Skin epidermis (tissue), 12 donors: ENCODE measurements around the gene KCNK3.
"Not testable (repeated sequence)": the region's sequence is repeated elsewhere in the genome, so short reads cannot be mapped to it uniquely, and the experiment has no call there.

ENCODE experiments used
- H3K27ac ChIP-seq, 21 experiments: fragments of 200-600 bp; sonication (generic) in 11 of 21; one replicate each; pipeline ENCODE4 v1.5.0; 2020; ENCODE audit warnings: mild to moderate bottlenecking in 3 of 21, inconsistent platforms in 2 of 21, moderate library complexity in 2 of 21
- H3K4me3 ChIP-seq, 7 experiments: fragments of 200-600 bp; sonication (generic) in 2 of 7; one replicate each; pipeline ENCODE4 v1.5.0; 2020; ENCODE audit warnings: inconsistent platforms in 2 of 7, mild to moderate bottlenecking in 2 of 7, moderate library complexity in 1 of 7

Gene KCNK3

DNA sequence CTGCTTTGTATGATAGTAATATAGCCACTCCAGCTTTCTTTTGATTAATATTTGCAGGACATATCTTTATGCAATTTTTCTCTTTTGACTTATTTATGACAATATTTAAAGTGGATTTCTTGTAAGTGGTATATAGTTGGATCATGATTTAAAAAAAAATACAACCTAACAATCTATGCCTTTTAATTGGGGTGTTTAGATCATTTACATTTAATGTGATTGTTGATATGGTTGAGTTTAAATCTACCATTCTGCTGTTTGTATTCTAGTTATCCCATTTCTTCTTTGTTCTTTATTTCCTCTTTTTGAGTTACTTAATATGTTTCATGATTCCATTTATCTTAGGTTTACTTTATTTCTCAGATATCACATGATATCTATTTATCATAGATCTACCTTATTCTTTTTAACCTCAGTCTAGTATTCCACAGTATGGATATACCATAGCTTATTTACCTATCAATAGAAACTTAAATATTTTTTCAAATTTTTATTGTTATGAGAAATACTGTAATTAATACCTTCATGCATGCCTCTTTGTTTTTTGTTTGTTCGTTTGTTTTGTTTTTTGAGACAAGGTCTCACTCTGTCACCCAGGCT is 32.1 kb upstream of the KCNK3 start:
- Histone ChIP-seq H3K4me3 (no peak overlapping the region), H3K27ac (no peak overlapping the region)

DNA sequence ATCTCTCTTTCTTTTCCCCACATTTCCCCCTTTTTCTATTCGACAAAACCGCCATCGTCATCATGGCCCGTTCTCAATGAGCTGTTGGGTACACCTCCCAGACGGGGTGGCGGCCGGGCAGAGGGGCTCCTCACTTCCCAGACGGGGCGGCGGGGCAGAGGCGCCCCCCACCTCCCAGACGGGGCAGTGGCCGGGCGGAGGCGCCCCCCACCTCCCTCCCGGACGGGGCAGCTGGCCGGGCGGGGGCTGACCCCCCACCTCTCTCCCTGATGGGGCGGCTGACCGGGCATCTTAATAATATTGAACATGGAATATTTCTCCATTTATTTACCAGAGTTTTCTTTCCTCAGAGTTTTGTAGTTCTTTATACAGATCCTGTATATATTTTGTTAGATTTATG is 27.2 kb upstream of the KCNK3 start:
- not testable (repeated sequence) for H3K27ac ChIP-seq, H3K4me3 ChIP-seq

DNA sequence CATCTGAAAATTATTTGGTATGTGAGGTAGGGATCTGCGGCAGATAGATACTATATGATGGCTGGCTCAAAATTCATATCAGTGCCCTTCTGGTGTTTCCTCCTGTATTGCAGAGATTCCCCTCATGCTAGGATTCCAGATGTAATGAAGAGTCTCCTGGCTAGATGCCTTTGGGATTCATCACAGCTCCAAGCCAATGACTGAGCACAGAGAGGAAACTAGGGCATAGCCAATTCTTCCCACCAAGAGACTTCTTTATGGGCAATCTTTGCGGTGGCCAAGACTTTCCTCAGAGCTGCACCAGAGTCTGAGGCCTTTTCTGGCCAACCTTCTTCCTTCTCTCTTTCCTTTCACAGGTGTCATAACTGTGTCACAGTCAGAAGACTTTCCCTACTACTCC is 25.9 kb upstream of the KCNK3 start:
- no peak overlapping the region for H3K27ac ChIP-seq
- H3K4me3 ChIP-seq: no peak overlapping the region

DNA sequence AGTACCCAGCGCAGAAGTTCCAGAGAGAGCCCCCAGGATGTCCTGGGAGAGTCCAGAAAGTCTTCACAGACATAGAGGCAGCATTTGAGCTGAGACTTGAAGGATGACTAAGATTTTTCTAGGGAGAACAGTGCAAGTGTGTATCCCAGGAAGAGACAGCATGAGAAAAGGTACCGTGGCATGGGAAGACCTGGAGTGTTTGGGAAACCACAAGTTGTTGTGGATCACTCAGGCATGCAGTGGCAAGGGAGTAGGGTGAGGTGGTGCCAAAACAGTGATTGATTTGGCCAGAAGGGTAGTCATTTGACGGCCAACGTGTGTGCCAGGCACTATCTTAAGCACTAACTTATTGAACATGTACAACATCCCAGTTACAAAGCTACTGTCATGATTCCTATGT is 24.5 kb upstream of the KCNK3 start:
- H3K4me3 ChIP-seq: no peak overlapping the region

DNA sequence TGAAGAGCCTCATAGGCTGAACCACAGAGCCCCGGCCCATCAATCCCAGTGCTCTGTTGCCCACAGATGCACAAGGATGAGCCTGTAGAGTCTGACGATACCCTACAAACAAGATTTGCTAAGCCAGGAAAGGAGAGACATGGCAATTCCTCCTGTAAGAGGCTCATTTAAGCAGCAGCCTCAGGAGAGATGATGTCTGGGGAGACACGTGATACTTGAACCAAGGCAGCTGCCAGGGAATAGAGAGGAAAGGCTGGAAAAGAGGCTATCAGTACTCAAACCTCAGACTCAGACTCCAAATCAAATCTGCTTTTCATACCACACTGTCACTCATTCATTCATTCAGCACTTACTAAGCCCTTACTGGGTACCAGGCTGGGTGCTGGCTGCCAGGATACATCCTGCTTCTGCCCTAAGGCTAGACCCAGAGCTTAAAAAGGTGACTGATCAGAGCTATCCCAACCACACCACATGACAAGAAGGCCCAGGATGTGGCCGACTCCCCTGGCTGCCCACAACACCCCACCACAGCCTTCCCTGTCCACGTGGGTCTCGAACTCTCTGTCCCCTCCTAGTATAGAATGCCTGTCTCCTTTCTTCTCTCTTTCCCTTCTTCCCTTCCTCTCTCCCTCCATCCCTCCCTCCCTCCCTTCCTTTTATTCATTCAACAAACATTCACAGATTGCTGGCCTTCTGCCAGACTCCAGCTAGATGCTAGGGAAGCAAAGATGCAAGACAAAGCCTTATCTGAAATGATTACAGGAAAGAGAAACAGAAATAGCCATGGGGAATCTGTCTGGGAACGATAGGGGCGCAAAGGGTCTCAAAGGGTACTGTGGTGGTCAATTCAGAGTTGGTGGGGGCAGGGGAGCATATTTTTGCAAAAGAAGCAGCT is 23.4 kb upstream of the KCNK3 start:
- Histone ChIP-seq H3K27ac (no peak overlapping the region), H3K4me3 (no peak overlapping the region)

More for the DNA sequence above, 24.5 kb upstream of the KCNK3 start:
- H3K27ac ChIP-seq: no peak overlapping the region

DNA sequence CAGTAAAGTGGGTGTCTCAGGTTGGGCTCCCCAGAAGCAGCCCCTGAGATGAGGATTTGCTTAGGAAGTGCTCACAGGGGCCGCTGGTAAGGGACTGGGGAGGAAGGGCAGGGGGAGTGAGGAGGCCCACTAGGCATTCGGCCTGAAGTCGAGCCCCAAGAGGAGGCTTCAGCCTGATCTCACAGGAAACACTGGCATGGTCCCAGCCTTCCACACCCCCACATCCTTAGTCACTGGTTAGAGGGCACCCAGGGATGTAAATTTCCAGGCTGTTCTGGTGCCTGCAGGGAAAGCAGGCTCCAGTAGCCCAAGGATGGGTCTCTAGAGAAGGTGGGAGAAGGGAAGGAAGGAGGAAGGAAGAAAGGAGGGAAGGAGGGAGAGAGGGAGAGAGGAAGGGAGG is 22.4 kb upstream of the KCNK3 start:
- no peak overlapping the region for H3K27ac ChIP-seq

DNA sequence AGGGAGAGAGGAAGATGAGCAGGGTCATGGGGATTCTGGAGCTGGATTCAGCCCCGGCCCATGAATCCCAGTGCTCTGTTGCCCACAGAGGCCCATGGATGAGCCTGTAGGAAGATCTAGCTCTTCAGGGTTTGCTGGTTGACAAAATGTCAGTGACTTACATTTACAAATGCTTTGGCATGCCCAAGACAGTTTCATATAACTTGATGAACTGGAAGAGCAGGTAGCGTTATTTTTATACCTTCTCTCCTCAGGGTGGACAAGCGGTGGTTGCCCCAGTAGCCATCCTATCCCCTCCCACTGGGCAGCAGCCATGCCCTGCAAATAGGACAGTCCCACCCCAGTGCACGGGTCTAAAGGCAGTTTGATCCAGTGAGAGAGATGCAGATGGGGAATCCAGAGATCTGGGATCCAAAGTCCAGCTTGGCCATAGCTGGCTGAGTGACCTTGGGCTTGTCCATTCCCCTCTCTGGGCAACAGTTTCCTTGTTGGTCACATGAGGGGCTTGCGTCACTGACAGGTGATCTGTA is 21.5 kb upstream of the KCNK3 start:
- Histone ChIP-seq H3K4me3 (no peak overlapping the region), H3K27ac (no peak overlapping the region)

More for the DNA sequence above, 22.4 kb upstream of the KCNK3 start:
- no peak overlapping the region for H3K4me3 ChIP-seq

DNA sequence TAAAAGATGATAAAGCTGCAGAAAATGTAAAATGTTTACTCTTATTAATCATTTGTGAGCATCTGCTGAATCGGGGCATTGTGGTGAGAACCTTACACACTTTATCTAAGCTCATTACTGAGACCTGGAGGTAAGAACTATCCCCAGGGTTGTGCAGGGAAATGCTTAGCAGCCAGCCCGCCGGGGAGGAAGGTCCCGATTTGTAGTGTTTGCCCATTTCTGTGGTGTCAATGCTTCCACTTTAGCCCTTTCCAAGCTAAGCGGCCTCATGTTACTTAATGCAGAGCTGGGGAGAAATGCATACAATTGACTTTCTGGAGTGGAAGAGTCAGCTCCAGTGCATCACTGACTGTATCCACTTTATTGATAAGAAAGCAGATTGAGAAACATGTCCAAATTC is 20.8 kb upstream of the KCNK3 start:
- Histone ChIP-seq H3K27ac (no peak overlapping the region), H3K4me3 (no peak overlapping the region)

DNA sequence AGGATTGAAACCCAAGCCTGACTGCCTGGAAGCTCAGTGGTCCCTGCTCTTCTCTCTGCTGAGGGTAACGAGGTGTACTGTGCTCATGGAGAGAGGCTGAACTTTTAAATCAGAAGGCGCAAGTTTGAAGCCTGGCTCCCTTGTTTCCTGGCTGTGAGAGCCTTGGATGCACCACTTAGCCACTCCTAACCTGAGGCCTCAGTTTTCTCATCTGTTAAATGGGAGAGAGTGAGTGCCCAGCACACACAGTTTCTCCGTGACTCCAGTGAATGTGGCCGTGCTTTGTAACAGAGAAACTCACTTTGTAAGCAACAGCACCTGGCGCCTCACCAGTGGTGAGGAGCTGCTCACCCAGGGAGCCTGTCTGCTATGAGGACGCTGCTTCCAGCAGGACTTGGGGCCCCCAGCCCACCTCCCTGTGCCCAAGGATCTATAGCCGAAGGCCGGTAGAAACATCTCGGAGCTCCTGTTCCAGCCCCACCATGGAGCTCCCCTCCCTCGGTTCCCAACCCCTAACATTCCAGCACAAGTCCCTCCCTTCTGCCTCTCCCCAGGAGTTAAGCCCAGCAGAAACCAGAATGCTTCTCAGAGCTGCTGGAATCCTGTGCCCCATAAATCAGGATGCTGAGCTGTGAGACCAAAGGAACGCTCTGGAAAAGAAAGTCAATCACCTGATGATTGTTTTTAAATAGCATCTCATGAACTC is 20.3 kb upstream of the KCNK3 start:
- Histone ChIP-seq H3K4me3 (no peak overlapping the region), H3K27ac (no peak overlapping the region)

DNA sequence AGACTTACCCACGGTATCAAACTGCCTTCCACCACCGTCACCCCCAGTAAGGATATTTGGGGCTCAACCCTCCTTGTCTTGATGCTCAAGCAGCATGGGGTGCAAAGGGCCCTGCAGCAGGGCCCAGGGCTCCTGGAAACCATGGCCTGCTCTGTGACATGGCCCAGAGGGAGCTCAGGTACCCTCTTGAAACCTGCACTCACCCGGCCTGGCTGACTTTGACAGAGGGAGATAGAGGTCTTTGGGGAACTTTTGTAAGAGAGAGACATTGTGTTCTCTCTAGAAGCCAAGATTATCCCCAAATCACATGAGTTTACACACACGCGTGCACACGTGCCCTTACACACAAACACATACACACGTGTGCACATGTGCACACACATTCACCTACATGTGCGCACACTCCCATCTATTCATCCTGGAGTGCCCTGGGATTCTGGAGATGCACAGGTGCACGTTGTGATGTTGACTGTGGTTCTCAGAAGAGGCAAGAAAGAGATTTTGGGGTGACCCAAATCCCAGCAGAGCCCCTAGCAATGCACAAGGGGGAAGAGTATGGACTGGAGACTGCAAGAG is 19.6 kb upstream of the KCNK3 start:
- Histone ChIP-seq H3K27ac (no peak overlapping the region), H3K4me3 (no peak overlapping the region)

DNA sequence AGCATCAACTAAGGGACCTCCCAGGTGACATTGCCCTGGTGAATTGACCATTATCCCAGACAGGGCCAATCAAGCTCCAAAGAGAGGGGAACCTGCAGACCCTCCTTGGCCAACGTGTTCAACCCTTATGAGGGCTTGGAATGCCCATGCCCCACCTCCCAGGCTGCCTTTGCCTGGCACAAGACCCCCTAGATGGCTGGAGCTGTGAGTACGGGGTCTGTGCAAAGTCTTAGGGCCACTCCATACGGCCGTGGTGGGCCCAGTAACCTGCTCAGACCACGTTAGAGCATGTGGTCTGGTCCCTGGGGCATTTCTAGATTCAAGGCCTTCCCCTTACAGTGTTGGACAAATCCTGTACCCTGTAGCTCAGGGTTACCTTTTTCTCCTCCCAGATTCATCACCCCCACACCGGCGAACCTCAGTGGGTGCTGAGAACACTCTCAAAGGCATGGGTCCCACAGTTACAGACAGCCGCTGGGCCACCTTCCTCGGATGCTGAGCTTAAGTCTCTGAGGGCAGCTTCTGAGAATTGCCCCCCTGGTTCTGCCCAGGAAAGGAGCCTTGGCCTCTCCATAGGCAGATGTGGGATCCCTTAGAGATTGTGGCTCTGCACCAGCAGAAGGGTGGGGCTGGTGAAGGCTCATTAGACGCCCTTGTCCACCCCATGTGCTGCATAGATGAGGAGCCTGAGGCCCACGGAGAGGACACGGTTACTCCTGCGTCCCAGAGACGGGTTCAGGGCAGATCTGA is 18.3 kb upstream of the KCNK3 start:
- Histone ChIP-seq H3K27ac (no peak overlapping the region), H3K4me3 (no peak overlapping the region)

DNA sequence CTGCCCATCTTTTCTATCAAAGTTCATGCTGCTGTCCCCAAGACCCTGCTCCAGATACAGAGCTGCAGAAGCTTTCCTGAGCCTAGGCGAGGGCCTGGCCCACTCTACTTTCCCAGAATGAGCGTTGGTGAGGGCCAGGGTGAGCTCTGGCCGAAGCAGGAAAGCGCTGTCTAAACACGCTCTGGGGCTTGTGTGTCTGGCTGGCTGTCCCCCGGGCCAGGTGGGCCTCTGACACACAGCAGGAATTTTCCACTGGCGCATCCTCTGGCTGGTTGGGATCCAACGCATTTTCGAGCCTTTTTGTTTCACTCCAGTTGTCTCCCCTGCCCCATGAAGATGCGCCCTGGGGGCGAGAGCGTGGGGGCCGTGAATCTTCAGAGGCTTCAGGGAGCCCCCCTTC is 17.8 kb upstream of the KCNK3 start:
- Histone ChIP-seq H3K4me3 (no peak overlapping the region), H3K27ac (no peak overlapping the region)

DNA sequence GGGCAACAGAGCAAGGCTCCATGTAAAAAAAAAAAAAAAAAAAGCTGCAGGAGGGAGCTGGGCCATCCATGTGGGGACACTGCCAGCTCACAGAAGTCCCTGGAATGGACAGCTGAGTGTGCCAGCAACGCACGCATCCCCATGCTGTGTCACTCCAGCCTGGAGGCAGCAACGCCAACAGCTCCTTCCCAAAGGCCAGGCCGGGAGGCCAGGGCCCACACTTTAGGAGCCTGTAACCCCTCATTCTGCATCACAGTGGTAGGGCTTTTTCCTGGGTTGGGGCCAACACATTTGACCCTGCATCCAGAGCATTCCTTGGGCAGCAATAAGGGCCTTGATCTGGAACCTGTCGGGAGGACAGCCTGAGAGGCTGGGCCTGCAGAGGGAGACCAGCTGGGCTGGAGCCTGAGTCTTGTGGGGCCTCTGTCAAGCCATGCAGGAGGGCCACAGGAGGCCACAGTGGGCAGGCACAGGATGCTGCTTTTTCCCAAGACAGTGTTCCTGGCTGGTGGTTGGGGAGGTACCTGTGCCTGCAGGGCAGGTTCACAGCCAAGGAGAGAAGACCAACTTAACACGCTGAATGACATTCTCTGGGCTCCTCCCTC is 16.8 kb upstream of the KCNK3 start:
- Histone ChIP-seq H3K27ac (no peak overlapping the region), H3K4me3 (no peak overlapping the region)

DNA sequence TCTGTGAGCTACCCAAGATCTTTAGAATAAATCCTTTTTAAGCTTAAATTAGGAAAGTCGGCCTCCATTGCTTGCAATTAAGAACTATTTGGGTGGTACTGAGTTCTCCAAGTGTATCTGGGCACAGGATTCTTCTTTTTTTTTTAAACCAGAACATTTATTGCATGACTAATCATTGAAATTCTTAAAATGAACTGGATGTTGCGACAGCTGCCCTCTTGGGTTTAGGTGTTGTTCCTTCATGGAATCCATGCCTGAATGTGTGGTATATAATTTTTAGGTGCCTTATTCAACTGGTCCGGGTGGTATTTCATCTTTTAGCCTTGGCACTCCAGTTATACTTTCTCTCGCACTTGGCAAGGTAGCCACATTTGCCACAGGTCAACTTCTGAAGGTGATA is 14.5 kb upstream of the KCNK3 start:
- Histone ChIP-seq H3K4me3 (no peak overlapping the region), H3K27ac (no peak overlapping the region)

DNA sequence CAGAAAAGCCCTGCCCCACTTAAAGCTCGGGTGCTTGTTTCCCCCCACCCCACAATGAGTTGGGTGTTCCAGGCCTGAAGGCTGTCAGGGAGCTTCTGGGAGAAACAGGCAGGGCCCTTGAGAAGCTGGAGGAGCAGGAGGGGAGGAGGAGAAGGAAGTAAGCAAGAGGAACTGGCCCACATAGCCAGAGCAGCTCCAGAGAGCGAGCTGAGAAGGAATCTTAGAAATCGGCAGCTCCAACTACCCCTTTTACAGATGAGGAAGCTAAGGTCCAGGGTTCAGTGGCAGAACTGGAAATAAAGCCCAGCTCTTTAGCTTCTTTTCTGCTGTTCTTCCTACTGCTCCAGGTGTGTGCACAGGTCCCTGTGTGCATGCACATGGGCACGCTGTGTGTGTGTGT is 12.7 kb upstream of the KCNK3 start:
- Histone ChIP-seq H3K27ac (no peak overlapping the region), H3K4me3 (no peak overlapping the region)

DNA sequence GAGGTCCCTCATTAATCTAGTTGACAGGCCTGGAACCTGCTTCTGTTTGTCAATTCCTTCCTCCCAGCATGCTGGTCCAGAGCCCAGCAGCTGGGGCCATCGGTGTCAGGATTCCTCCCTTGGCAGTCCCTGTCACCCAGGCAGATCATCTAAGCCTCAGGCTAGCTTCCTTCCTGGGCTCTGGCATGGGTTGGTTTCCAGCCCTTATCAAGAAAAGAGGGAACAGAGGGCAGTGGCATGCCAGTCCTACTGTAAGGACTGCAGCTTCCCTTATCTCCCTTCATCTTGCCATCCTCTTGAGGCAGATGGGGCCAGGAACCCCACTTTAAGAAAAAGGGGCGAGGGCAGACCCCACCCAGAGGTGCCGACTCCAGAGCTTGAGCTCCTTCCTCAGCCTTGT is 10.9 kb upstream of the KCNK3 start:
- Histone ChIP-seq H3K27ac (no peak overlapping the region), H3K4me3 (no peak overlapping the region)

DNA sequence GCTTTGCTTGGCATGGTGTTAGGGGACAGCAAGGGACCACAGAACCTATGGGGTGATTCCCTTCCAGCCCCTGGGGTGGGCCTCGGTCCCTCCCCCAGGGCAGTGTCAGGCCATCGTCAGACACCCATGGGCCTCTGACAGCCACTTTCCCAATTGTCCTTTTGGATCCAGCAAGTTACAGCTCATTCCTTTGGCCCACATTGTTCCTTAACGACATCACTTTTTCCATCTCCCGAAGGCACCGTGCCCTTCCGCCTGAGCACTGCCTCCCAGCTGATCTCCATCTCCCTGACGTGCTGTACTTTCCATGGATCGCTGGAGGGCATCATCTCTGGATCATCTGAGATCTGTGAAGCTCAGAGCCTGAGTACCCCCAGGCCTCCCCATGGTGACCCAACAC is 10.4 kb upstream of the KCNK3 start:
- Histone ChIP-seq H3K4me3 (no peak overlapping the region), H3K27ac (no peak overlapping the region)

DNA sequence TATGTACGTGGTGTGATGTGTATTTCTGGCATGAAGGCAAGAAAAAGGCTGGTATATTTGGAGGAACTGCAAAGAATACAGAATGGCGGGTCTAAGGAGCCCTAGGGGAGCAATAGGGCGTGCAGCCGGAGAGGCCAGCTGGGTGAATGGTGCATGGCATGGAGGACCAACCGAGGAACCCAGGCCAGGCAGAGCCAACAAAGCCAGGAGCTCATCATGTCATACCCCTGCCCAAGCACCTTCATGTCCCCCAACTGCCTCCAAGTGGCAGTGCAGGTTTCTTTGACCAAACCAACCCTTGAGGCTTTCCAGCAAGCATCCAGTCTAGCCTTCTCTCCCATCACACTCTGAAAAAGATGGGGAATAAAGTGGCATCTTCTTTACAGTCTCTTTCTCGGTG is 8.9 kb upstream of the KCNK3 start:
- H3K27ac ChIP-seq: no peak overlapping the region
- H3K4me3 ChIP-seq: no peak overlapping the region

DNA sequence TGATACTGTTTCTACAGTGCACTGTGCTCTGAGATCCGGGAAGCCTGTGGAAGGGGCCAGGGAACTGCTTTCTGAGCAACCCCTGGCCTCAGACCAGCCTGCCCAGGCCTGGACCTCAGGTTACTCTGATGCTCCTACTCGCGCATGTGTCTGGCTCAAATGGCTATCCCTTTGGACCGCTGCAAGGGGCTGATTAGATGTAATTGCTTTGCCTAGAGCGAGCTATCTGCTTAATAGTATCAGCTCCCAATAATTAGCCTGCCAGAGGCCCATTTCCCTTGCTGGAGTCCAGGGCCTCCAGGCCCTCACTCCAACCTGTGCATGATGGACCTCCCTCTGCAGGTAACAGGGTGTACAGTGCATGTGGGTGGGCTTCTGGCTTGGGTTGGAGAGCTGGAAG is 7.2 kb upstream of the KCNK3 start:
- Histone ChIP-seq H3K27ac (no peak overlapping the region), H3K4me3 (no peak overlapping the region)
